Gastrocnemius medialis (tissue), 4 donors: ENCODE results near the gene PLIN4.
A peak's percentile ranks its signal among the peaks of the same experiment; 100 is the strongest.

Source experiments
- CTCF ChIP-seq, 5 experiments: fragments of 450-650 bp in 3 of 5; fragments of 200-600 bp in 2 of 5; sonication (generic) in 2 of 5; IDR thresholded peaks in 4 of 5; conservative IDR thresholded peaks in 1 of 5; 1 replicate in 4 of 5; 2 replicates in 1 of 5; pipeline ENCODE4 v1.5.1; 2016 to 2019; ENCODE audit warnings: antibody characterized with exemption in 5 of 5, mild to moderate bottlenecking in 3 of 5, moderate library complexity in 3 of 5
- POLR2A ChIP-seq, 2 donors: fragments of 450-650 bp; IDR thresholded peaks; one replicate each; pipeline ENCODE4 v1.6.1; 2017; ENCODE audit warnings: antibody characterized with exemption in 2 of 2, mild to moderate bottlenecking in 2 of 2, moderate library complexity in 2 of 2

- peak in 1 of 2 donors; percentile 35 for TF ChIP-seq POLR2A (IDR thresholded peaks at IDR 0.05)
- no peak for TF ChIP-seq CTCF (IDR thresholded peaks at IDR 0.05 in 4 of 5, conservative IDR thresholded peaks at IDR 0.05 in 1 of 5)
Observed at GRCh38 chr19:4454747-4455718, 63.3 kb downstream of the PLIN4 start.
